ENCODE data around the gene BICRAL.
"Not testable (repeated sequence)": the region's sequence is repeated elsewhere in the genome, so short reads cannot be mapped to it uniquely, and the experiment has no call there.

BICRAL gene

DNA sequence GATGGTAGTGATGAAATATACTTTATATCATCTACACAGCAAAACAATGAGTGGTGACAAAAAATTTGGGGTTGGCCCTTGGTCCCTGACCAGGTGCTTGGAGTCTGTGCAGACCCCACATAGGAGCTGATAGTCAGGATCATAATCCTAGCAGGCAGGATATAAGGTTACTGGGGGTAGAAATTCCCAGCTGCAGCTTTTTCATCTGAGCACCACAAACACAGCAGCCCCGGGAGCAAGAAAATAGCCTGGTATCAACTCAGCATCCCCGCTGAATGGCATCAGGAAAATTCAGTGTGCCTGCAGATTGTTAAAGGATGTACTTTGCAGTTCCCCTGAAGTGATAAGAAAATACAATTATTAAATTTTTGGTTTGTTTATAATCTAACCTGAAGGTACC is 69.7 kb downstream of the BICRAL start:
- DNase-seq = no peak

DNA sequence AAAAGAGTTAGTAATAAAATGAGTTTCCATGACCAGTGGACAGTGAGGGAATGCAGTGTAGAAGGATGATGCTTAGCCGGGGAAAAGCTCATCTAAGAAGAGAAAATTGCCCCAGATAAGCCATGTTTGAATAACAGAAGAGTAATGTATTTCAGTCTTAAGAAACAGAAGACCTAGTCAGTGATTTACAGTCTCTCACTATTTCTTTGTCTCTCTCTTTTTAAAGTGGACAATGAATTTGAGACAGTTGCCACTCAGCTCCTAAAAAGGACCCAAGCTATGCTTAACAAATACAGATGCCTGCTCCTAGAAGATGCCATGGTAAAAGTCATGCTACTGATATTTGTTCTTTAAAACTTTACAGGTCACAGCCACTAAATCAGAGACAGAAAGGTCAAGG is 78.2 kb downstream of the BICRAL start:
- no peak for DNase-seq

DNA sequence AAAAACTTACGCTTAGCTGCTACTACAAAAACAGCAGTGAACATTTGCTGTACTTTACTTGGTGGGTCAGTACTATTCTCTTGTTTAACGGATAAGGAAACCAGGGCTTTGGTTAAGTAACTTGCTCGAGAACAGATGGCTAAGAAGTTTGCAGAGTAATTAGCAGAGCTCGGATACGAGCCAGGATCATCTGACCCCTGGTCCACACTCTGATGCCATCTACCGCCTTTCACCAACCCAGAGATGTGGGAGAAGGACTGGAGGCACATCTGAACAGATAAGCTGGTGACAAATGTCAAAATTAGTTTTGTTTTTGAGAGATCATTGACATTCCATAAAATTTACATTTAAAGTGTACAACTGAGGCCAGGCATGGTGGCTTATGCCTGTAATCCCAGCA is 78.6 kb downstream of the BICRAL start:
- no peak for DNase-seq

DNA sequence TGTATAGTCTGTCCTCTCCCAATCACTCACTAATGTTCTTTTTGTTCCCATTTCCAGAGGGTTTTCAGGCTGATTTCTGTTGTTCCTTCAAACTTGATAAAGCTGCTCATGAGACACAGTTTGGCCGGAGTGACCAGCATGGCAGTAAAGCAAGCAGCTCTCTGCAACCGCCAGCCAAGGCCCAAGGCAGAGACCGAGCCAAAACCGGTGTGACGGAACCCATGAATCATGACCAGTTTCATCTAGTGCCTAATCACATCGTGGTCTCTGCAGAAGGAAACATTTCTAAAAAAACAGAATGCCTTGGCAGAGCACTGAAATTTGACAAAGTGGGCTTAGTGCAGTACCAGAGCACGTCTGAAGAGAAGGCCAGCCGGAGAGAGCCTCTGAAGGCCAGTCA is 82.8 kb downstream of the BICRAL start:
- DNase-seq = no peak

DNA sequence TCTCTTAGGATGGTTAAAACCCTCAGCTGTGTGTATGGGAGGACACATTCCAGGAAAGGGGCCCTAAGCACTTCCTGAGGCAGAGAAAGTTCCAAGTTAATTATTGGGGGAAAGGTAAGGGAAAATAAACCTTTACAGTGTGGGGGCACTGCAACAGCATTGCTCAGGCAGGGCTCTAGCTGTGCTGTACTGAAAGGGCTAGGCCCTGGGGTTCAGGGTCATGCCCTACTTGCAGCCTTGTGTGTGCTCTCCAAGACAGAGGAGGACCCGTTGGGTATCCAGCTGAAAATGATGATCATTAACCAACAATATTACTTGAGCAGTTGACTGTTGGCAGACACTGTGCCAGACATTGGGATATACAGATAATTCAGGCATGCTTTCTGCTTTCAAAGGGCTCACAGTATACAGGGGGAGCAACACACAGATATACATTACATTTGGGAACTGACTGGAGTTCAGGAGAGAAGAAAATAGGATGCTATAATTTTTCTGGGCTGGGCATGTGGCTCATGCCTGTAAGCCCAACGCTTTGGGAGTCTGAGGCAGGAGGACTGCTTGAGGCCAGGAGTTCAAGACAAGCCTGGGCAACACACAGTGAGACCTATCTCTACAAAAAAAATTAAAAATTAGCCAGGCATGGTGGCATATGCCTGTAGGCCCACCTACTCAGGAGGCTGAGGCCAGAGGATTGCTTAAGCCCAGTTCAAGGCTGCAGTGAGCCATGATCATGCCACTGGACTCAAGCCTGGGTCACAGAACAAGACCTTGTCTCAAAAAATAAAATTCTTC is 88.5 kb downstream of the BICRAL start:
- no peak for DNase-seq

DNA sequence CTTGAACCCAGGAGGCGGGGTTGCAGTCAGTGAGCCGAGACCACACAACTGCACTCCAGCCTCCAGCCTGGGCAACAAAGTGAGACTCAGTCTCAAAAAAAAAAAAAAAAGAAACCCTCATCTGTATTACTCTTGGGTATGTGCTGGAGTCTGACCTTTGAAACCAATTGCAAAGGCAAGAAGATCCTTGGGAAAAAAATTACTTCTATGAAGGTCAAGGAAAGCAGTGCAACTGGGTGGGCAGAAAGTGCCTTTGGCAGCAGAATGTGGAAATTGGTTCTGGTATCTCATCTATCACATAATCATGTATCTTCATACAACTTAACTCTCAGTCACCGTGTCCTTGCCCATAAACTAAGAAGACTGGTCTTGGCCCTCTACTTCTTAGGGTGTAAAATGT is 89.9 kb downstream of the BICRAL start:
- no peak for DNase-seq

DNA sequence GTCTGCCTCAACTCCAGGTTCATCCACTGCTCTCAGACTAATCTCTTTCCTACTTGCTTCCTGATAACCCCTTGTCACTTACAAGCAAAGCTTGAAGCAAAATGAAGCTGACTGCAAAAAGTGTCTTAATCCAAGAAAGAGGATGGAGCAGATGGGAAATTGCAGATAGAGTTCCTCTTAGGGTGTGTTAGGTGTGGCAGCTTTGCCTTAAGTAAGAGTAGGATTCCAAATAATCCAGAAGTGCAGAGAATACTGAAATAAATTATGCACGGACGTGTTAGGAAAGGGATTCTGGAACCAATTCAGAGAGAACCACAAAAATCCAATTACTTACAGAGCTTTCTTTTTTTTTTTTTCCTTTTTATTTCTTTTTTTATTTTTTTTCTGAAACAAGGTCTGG is 91.5 kb downstream of the BICRAL start:
- DNase-seq = no peak

DNA sequence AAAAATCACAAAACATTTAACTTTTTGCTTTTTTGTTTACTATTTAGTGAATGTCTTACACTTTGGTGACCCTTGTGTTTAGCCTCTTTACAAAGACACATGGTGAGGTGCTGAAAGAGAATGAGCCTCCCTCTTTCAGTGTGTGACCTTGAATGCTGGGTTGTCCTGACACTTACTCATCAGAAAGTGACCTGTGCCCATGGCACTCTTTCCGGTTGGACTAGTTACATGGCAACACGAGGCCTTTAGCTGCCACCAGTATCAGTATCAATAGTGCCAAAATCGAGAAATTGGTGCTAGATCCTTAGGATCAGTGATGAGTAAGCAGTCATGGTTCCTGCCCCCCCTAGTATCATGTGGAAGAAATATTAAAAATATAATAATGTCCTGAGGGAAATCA is 95.8 kb downstream of the BICRAL start:
- no peak for DNase-seq

DNA sequence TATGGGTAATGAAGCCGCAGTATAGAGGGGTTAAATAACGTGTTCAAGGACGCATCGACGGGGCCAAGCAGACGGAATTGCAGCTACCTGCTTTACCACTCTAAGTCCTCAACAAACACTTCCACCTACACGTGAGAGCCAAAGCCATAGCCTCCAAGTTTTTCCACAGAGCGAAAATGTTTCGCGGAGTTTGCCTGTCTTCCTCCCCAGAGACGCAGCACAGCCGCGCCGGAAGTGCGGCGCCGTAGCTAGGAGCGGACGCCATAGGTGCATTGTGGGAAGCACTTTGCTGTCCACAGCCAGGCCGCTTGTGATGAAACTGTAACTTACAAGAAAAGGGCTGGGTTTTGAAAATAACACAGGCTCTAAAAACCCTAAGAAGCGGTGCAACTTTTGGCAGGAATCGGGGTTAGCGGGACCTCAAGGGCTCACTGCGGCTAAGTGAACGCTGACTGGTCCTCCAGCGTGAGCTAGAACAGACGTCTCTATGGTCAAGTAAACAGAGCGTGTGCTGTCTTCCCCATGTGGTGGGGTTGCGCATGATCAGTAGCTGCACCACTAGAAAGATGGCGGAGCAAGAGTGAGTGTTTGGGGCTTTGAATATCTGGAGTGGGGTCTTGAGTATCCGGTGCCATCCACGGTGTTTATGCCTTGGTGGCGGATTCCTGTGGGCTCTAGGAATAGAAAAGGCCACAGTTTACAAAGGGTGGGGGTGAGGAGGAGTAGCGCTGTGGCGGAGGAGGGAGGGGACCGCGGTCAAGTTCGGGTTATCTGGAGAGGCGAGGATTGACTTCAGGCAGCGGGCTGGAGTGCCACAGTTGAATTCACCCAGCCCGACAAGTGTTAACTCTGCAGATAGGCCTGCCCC is 97.8 kb downstream of the BICRAL start, which contains the start of gene RPL7L1:
RPL7L1 (plus strand) TSS at position 245 of the 868 bp plus-strand sequence; CDS start at position 540, 295 bp downstream.
- peak; percentile 93 for DNase-seq

DNA sequence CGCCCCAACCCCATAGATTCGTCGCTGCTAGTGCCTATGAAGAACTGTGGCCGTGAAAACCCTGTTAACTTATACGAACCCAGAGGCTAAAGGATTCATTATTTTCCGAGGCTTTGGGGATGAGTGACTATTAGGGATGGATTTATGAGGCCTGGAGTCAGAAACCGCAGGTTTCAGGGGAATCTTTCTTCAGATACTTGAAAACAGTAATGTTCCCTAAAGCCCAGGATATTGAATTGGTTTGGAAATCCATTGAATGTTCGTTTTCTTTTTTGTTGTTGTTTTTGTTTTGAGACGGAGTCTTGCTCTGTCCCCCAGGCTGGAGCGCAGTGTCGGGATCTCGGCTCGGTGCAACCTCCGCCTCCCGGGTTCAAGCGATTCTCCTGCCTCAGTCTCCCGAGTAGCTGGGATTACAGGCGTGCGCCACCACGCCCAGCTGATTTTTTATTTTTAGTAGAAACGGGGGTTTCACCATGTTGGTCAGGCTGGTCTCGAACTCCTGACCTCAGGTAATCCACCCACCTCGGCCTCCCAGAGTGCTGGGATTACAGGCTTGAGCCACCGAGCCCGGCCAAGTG is 98.5 kb downstream of the BICRAL start:
- DNase-seq = not testable (repeated sequence)

DNA sequence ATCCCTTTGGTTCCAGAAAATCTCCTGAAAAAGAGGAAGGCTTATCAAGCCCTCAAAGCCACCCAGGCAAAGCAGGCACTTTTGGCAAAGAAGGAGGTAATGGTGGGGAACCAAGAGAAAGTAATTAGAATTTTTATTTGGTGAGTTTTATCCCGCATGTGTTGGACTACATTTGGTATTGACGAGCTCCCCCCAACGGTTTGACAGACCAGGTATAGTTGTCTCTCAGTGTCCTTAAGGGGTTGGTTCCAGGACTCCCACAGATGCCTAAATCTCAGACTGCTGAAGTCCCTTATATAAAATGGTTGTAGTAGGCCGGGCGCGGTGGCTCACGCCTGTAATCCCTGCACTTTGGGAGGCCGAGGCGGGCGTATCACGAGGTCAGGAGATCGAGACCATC is 99.0 kb downstream of the BICRAL start:
- not testable (repeated sequence) for DNase-seq

DNA sequence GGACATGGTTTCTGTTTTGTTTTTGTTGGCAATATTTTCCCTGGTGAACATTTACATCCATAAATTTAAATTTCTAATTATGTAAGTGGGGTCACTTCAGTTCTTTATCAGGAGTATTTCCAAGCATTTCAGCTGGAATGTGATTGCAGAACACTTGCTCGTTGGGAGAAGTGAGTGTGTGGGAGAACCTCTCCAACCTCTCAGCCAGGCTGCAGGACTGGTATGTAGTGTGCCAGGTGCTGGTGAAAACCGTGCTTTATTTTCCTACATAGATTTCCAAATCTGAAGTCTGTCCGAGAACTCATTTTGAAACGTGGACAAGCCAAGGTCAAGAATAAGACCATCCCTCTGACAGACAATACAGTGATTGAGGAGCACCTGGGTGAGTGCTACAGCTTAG is 103.8 kb downstream of the BICRAL start:
- DNase-seq = no peak

DNA sequence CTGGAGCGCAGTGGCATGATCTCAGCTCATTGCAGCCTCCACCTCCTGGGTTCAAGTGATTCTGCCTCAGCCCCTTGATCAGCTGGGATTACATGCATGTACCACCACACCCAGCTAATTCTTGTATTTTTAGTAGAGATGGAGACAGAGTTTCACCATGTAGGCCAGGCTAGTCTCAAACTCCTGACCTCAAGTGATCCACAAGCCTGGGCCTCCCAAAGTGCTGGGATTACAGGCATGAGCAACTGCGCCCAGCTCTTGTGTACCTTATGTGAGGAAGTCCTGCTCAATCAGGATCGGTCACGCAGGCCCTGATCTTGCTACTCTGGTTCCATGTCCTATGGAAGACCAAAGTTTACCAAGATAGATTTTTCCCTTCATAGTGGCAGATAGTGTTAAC is 106.3 kb downstream of the BICRAL start:
- DNase-seq = not testable (repeated sequence)

DNA sequence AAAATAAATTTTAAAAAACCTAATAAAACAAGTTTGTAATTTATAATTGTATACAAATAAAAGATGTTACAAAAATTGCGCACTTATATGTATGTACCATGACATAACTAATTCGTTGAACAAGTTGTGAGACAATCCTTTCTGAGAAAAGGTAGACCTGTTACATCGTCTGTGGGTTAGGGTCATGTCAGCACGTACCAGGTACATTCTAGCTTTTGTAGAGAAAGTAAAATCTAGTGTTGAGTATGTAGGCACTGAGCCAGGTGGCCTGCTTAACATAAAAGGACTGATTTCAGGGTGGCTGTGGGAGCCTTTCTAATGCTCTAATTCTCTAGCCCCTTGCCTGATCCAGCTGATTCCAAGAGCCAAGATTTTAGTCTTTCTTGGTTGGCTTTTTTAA is 108.0 kb downstream of the BICRAL start:
- DNase-seq = no peak

DNA sequence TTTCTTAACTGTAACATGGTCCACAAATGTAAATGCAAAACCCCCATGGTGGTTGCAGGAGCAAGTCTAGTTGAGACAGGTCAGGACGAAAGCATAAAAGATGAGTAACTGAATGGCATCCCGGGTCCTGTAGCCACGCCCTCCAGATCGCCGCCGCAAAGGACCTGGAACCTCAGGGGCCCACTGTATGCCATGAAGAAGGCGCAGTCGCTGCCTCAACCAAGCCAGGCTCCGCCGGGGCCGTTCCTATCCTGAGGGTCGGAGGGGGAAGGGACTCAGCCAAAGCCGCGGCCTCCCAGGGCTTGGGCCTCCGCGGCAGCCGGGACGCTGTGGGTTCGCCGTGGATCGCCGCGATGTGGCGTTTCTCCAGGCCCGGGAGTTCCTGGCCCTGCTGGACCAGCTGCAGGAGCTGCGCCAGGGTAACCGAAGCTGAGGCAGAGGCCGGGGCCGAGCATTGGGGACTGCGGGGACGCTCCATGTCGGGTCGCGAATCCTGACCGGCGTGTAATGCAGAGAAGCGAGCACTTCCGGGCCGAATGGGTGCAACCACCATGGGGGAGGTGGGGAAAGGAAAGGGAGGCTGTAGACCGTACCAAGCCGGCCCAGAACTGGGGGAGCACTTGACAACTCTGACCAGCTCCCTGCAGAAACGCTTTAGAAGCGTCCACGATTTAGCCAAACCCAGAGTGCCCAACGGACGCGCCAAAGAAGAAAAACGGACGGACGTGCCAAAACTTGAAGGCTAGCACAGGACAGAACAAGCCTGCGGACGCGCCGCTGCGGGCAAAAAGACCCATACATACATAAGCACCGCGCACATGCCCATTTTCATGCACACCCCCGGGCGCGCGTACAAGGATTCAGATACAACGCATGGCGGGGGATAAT is 108.7 kb downstream of the BICRAL start:
- DNase-seq = no peak

DNA sequence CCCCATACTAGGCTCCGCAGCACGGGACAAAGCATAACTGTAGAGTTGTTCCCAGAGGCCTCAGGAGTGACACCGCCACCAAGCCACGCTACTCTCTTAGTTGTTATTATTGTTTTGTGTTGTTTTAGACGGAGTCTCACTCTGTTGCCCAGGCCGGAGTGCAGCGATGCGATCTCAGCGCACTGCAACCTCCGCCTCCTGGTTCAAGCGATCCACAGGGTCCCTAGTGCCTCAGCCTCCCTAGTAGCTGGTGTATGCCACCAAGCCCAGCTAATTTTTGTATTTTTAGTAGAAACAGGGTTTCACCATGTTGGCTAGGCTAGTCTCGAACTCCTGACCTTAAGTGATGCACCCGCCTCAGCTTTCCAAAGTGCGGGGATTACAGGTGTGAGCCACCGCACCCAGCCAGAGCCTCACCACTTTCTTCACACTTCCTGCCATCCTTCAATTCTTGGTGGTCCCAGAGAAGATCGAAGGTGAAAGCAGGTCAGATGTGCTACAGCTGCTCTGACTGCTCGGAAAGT is 109.4 kb downstream of the BICRAL start:
- DNase-seq = no peak

DNA sequence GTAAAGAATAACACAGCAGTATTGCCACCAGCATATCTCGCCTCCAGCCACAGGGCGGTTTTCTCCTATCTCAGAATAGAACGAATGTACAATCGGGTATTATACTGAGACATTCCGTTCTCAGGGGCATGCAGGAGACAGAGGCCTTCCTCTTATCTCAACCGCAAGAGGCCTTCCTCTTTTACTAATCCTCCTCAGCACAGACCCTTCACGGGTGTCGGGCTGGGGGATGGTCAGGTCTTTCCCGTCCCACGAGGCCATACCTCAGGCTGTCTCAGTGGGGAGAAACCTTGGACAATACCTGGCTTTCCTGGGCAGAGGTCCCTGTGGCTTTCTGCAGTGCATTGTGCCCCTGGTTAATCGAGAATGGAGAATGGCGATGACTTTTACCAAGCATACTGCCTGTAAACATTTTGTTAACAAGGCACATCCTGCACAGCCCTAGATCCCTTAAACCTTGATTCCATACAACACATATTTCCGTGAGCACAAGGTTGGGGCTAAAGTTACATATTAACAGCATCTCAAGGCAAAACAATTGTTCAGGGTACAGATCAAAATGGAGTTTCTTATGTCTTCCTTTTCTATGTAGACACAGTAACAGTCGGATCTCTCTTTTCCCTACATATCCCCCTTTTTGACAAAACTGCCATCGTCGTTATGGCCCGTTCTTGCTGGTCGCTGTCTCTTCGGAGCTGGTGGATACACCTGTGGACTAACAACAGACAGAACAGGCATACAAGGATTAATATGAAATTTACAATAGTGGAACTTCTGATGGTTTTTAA is 112.4 kb downstream of the BICRAL start:
- DNase-seq = not testable (repeated sequence)

DNA sequence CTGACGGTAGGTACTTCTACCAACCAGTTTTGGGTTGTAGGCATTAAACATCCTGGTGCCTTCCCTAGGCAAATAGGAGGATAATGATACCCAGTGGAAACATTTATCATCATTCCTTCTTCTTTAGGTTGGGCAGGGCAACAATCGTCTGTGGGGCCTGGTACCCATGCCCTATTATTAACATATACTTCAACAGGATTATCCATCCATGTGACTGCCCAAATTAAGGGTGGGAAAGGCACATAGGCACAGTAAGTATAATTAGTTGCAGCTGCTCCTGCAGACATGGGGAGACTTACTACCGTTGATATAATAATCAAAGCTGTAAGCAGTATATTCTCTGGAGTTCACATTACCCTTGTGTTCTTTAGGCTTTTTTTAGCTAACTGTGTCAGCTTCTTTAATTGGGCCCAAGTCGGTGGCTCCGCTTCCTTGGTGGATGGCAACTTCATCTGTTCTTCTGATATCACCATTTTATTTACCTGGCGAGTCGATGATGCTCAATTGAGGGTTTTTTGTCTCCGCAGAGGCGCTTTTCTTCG is 114.4 kb downstream of the BICRAL start:
- no peak for DNase-seq

DNA sequence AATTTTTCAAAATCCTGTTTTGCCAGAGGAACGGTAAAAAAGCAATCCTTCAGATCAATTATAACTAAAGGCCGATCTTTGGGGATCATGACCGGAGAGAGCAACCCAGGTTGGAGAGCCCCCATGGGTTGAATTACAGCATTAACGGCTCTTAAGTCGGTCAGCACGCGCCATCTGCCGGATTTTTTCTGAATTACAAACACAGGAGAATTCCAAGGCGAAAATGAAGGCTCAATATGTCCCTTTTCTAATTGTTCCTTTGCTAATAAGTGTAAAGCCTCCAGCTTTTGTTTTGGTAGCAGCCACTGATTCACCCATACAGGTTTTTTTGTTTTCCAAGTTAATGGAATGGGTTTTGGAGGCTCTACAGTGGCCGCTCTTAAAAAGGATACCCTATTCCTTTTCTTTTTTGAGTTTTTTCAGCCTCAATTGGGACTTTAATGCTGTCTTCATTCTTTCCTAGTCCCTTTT is 117.1 kb downstream of the BICRAL start:
- DNase-seq = peak; percentile 48

DNA sequence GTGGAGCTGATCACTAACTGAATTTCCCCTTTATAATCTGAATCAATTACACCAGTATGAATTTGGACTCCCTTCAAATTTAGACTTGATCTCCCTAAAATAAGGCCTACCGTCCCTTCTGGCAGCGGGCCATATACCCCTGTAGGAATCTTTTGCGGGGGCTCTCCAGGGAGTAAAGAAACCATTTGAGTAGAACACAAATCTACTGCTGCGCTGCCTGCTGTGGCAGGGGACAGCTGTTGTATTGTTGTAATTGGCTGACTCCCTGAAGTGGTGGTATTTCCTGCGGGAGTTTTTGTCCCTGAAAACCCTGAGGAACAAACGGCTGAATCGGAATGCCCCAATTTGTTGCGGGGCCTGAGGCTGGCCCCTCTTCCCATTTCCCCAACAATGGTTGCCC is 118.0 kb downstream of the BICRAL start:
- DNase-seq = peak; percentile 5

DNA sequence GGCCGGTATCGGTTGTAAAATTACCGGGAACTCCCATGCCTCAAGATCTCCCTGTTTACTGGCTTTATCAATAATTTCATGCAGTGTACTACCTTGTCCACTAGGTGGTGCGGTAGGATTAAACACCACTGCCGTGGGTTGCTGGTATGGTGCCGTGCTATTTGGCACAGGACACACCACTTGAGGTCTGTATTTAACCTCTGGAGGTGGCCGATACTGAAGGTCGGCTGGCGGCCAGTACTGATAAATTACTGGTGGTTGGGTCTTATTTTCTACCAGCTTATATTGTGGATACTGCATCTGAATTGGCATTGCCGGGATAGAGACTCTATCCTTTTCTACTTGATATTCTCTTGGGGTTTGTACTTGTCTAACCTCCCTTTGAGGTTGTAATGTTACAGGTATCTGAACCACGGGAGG is 119.7 kb downstream of the BICRAL start:
- peak; percentile 70 for DNase-seq
